GM18505 (cell line): ENCODE measurements around the gene GNAI3.

Experiments
- ATAC-seq: cut with Tn5 transposase; IDR thresholded peaks from one replicate; pipeline ENCODE4 v1.9.1; 2021; ENCODE audit not compliant: unreplicated experiment
- POLR2A ChIP-seq: IDR thresholded peaks from 4 replicates; pipeline ENCODE4 v1.6.1; 2011; ENCODE audit warnings: borderline replicate concordance; ENCODE audit not compliant: insufficient read depth, insufficient read length; ENCODE audit errors: extremely low read depth

Gene GNAI3

DNA sequence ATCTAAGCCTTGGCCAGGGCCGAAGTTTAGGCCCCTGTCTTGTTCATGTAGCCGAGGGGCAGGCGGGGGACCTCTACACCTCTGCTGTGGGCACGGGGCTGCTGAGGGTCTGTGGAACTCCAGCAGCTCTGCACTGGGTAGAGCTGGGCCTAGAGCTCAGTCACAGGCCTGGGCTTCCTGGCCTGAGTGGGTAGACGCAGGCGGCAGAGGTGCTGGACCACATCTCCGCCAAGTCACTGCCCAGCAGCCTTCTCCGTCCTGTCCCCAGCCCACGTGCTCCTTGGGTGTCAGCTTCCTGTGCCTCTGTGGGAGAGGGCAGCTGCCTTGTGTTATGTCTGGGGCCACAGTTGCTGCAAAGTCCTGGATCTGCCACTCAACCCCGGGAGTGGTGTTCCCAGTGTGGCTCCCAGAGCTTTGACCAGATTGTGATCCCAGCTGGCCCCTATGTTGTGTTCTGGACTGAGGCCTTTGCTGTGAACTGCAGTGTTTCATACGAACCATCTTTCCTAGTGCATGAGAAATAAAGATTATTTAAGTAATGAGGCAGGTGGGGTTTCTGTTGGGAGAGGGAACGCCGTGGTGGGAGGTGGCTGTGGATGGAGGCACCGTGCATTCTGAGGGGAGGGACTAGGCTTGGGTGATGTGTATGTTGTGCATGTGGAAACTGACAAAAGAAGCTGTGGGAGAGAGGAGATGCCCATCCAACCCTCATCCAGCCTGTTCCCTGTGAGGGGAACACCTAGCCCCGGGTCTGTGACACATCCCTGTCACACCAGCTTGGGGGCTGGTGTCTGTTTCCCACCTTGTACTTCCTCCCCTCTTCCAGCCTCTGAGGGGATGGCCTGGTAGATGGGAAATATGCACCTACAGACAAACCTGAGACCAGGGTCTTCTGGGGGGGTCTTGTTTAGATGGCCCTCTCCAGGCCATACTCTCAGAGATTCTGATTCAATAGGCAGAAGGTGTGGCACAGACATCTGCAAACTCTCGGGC lies 83.4 kb downstream of the GNAI3 start:
- no peak for TF ChIP-seq POLR2A
- no peak for ATAC-seq

GRCh38 chr1:109632671-109633346 lies 84.4 kb downstream of the GNAI3 start:
- no peak for TF ChIP-seq POLR2A
- no peak for ATAC-seq

DNA sequence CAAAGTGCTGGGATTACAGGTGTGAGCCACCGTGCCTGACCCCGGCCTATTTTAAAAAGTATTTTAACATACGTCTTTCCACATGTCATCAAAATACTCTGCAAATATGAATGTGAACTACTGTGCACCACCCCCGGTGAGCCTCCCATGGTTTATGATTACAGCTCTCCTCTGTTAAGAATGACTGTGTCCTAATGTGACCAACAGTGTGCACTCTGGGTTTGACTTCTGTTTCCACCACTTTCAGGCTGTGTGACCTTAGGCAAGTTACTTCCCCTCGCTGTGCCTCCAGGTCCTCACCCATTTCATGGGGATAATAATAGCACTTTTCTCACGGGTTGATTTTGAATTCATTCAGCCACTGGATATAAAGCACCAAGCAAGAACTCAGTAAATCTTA lies 85.9 kb downstream of the GNAI3 start:
- ATAC-seq, result no peak
- TF ChIP-seq POLR2A, result no peak

DNA sequence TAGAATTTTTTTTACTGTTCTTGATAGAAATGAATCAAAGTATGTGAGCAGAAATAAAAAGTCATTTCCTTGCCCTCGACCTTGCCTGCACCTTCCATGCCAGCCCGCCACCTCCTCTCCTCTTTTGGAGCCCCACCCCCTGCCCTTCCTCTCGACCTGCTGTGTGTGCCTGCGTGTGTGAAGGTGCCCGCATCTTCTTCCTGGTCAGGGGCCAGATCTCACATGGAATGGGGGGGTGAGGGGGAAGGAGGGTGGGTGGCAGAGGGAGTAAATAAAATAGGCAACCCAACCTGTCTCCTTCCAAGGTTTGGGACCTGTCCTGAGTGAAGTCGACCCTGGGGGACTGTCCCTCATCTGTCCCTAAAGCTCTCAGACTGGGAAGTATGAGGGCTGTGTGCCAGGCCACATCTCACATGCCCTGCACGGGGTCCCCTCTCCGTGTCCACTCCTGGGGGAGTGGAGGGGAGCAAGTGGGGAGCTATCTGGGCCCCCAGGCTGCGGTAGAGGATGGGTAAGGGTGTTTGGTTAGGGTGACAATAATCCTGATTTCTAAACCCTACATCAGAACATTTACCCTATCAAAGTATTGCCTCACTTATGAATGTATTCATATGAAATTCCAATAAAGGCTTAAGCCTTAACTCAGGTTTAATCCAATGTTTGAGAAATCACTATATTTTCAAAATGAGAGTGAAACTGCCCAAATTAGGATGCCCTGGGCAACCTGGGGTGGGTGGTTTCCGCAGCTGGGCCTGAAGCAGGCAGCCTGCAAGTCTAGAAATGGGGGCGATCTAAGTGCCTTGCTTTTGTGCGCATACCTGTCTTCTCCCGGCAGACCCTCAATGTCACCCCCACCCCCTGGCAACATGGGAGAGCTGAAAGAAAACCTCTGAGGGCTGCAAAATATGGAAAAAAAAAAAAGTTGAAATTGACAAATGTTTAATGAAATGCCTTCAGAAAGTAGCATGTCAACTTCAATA lies 86.6 kb downstream of the GNAI3 start:
- no peak for TF ChIP-seq POLR2A
- no peak for ATAC-seq

GRCh38 chr1:109635862-109636200 lies 87.4 kb downstream of the GNAI3 start:
- ATAC-seq, result no peak
- no peak for TF ChIP-seq POLR2A

- TF ChIP-seq POLR2A, result no peak
- no peak for ATAC-seq
Observed at GRCh38 chr1:109636201-109636952, 88.0 kb downstream of the GNAI3 start.

GRCh38 chr1:109637446-109637845 lies 89.0 kb downstream of the GNAI3 start:
- ATAC-seq, result no peak
- TF ChIP-seq POLR2A, result no peak

- ATAC-seq, result no peak
- no peak for TF ChIP-seq POLR2A
Observed at GRCh38 chr1:109639063-109639840, 90.8 kb downstream of the GNAI3 start.

DNA sequence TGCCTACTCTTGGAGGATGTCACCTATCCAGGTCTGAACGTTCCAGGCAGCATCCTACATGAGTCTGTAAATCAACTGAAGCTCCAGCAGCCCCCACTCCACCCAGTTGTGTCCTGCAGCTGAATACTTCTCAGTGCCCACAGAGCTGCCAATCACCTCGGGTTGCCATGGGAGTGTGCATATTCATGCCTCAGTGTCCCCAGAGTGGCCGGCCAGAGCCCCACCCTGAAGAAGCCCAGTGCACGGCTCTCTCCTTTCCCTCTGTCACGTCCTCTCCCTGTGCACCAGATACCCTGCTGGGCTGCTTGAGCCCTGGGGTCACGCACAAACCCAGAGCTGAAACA lies 91.4 kb downstream of the GNAI3 start:
- no peak for TF ChIP-seq POLR2A
- ATAC-seq, result no peak

- no peak for TF ChIP-seq POLR2A
- no peak for ATAC-seq
Observed at GRCh38 chr1:109640285-109640865, 92.0 kb downstream of the GNAI3 start.

DNA sequence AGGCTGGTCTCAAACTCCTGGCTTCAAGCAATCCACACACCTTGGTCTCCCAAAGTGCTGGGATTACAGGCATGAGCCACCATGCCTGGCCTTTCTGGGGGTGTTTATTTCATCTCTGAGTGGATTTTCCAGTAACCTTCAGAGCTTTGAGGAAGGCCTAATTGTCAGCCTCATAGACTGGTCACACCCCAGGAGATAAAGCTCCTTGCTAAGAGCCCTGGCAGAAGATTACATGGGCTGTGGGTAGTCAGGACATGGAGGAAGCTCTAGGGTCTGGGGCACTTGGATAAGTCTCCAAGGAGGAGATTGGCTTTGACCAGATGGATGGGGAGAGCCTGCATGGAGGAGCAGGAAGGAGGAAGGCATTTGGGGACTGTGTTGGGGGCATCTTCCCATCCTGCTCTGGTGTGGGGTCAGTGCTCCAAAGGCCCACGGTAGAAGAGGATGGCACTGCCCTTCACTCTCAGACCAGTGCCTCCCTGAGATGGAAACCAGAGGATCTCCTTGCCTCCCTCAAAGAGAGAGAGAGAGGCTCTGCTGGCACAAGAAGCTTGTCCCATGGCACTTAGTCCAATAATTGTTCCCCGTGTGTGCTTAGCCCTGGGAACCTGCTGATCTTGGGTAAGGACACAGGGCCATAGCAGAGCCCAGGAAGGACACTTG lies 92.8 kb downstream of the GNAI3 start:
- no peak for ATAC-seq
- TF ChIP-seq POLR2A, result no peak
